ENCODE results near the gene PIEZO1.
A peak's percentile ranks its signal among the peaks of the same experiment; 100 is the strongest.

Gene PIEZO1

GRCh38 chr16:88688013-88688778, 96.8 kb downstream of the PIEZO1 start:
- Mint-ChIP-seq H3K4me3 (no peak overlapping the region), H3K4me1 (peaks cover 79% of the 10 kb centered on the region), H3K9me3 (no peaks in the 10 kb centered on the region), H3K27ac (no peak overlapping the region), H3K27me3 (no peaks in the 10 kb centered on the region)
- DNase-seq (no peak), ATAC-seq (no peak)

GRCh38 chr16:88687676-88688012, 97.4 kb downstream of the PIEZO1 start:
- H3K9me3 Mint-ChIP-seq = no peaks in the 10 kb centered on the region
- H3K27me3 Mint-ChIP-seq = no peaks in the 10 kb centered on the region
- no peak for ATAC-seq
- DNase-seq = no peak
- H3K4me3 Mint-ChIP-seq = no peak overlapping the region
- H3K27ac Mint-ChIP-seq = no peak overlapping the region
- peaks cover 78% of the 10 kb centered on the region for H3K4me1 Mint-ChIP-seq

- H3K4me1 Mint-ChIP-seq = peaks cover 78% of the 10 kb centered on the region
These were observed 97.8 kb downstream of the PIEZO1 start for GRCh38 chr16:88687254-88687576.

GRCh38 chr16:88686439-88687253, 98.4 kb downstream of the PIEZO1 start, which contains the start of gene SNAI3:
TSS of gene SNAI3 (minus strand) at chr16:88686507. CDS start at chr16:88686406, 101 bp downstream.
- DNase-seq (peak; percentile 78 to 79), ATAC-seq (peak; percentile 79)
- Mint-ChIP-seq H3K9me3 (no peaks in the 10 kb centered on the region), H3K27me3 (no peaks in the 10 kb centered on the region), H3K27ac (no peak within 1 kb of the TSS), H3K4me3 (peak within 1 kb of the TSS; percentile 80 to 82), H3K4me1 (peaks cover 78% of the 10 kb centered on the region)

More at GRCh38 chr16:88687254-88687576, 97.8 kb downstream of the PIEZO1 start:
- H3K27me3 Mint-ChIP-seq = no peaks in the 10 kb centered on the region
- no peaks in the 10 kb centered on the region for H3K9me3 Mint-ChIP-seq
- H3K27ac Mint-ChIP-seq = no peak overlapping the region
- ATAC-seq = no peak
- DNase-seq = no peak
- H3K4me3 Mint-ChIP-seq = no peak overlapping the region

- peaks cover 78% of the 10 kb centered on the region for H3K4me1 Mint-ChIP-seq
- ATAC-seq = peak; percentile 38
- H3K9me3 Mint-ChIP-seq = no peaks in the 10 kb centered on the region
- no peaks in the 10 kb centered on the region for H3K27me3 Mint-ChIP-seq
- DNase-seq = no peak
- H3K27ac Mint-ChIP-seq = no peak overlapping the region
- H3K4me3 Mint-ChIP-seq = peak overlapping the region; percentile 80 to 82
These were observed 99.0 kb downstream of the PIEZO1 start for GRCh38 chr16:88686062-88686438.

GRCh38 chr16:88685156-88686061, 99.6 kb downstream of the PIEZO1 start:
- Mint-ChIP-seq H3K27ac (no peak overlapping the region), H3K27me3 (no peaks in the 10 kb centered on the region), H3K4me3 (peak overlapping the region; percentile 80 to 82), H3K4me1 (peaks cover 76% of the 10 kb centered on the region), H3K9me3 (no peaks in the 10 kb centered on the region)
- peak; percentile 65 to 68 for DNase-seq
- peak; percentile 40 for ATAC-seq

GRCh38 chr16:88684569-88685155, 100.4 kb downstream of the PIEZO1 start:
- ATAC-seq = no peak
- no peak for DNase-seq
- Mint-ChIP-seq H3K4me1 (peaks cover 69% of the 10 kb centered on the region), H3K9me3 (no peaks in the 10 kb centered on the region), H3K4me3 (peak overlapping the region; percentile 26 to 82), H3K27ac (no peak overlapping the region), H3K27me3 (no peaks in the 10 kb centered on the region)

GRCh38 chr16:88681709-88682451, 103.1 kb downstream of the PIEZO1 start:
- Mint-ChIP-seq H3K4me3 (peak overlapping the region; percentile 77 to 81), H3K27ac (peak overlapping the region; percentile 92 to 95), H3K9me3 (no peaks in the 10 kb centered on the region), H3K4me1 (peaks cover 50% of the 10 kb centered on the region), H3K27me3 (no peaks in the 10 kb centered on the region)
- ATAC-seq (peak; percentile 85), DNase-seq (peak; percentile 57 to 77)

GRCh38 chr16:88681084-88681680, 103.8 kb downstream of the PIEZO1 start:
- peak in 1 of 2 donors; percentile 55 for DNase-seq
- Mint-ChIP-seq H3K9me3 (no peaks in the 10 kb centered on the region), H3K4me3 (peak overlapping the region; percentile 77 to 81), H3K27me3 (no peaks in the 10 kb centered on the region), H3K4me1 (peaks cover 47% of the 10 kb centered on the region), H3K27ac (peak overlapping the region in 1 of 2 donors; percentile 76)
- ATAC-seq = peak; percentile 41

GRCh38 chr16:88680554-88681083, 104.4 kb downstream of the PIEZO1 start:
- Mint-ChIP-seq H3K4me1 (peaks cover 47% of the 10 kb centered on the region), H3K27me3 (no peaks in the 10 kb centered on the region), H3K4me3 (peak overlapping the region; percentile 77 to 81), H3K9me3 (no peaks in the 10 kb centered on the region), H3K27ac (no peak overlapping the region)
- no peak for ATAC-seq
- no peak for DNase-seq

GRCh38 chr16:88678224-88678979, 106.6 kb downstream of the PIEZO1 start:
- Mint-ChIP-seq H3K4me1 (peaks cover 25% of the 10 kb centered on the region), H3K4me3 (no peak overlapping the region), H3K27ac (no peak overlapping the region), H3K9me3 (no peaks in the 10 kb centered on the region), H3K27me3 (no peaks in the 10 kb centered on the region)
- no peak for ATAC-seq
- DNase-seq = no peak

- Mint-ChIP-seq H3K27ac (no peak overlapping the region), H3K4me1 (peaks cover 21% of the 10 kb centered on the region), H3K27me3 (no peaks in the 10 kb centered on the region), H3K9me3 (no peaks in the 10 kb centered on the region), H3K4me3 (no peak overlapping the region)
- no peak for ATAC-seq
- DNase-seq = no peak
These were observed 107.3 kb downstream of the PIEZO1 start for GRCh38 chr16:88677721-88678120.

GRCh38 chr16:88676502-88677242, 108.3 kb downstream of the PIEZO1 start:
- no peak for ATAC-seq
- no peak overlapping the region for H3K4me3 Mint-ChIP-seq
- H3K9me3 Mint-ChIP-seq = no peaks in the 10 kb centered on the region

More at GRCh38 chr16:88676502-88677242, 108.3 kb downstream of the PIEZO1 start:
- Mint-ChIP-seq H3K27ac (no peak overlapping the region), H3K4me1 (peaks cover 10% of the 10 kb centered on the region), H3K27me3 (no peaks in the 10 kb centered on the region)
- no peak for DNase-seq
